ENCODE data around the gene SAE1. TPM values are rescaled to one million over a fixed set of nuclear protein-coding genes. Genes with fewer than 3 reads are reported as not detected.
A peak's percentile ranks its signal among the peaks of the same experiment; 100 is the strongest.

SAE1 gene
- total RNA-seq, 4 donors from 2014 or later: 27.3 to 85.4 (median 51.8) TPM

DNA sequence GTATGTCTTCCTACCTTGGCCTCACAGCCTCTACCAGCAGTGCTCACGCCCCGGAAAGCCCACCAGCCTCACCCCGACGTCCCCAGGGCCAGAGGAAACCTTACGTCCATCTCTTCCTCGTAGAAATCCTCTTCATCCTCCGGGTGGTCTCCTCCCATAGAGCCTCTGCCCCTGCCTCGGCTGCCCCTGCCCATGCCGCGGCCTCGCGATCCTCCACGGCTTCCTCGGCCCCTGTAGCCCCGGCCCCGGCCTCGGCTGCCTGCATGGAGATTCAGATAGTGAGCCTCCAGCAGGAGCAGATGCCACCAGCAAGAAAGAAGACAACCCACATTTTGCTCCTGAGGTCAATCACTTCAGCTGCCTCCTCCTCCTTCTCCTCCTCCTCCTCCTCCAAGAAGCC is 44.4 kb upstream of the SAE1 start:
- TF ChIP-seq POLR2AphosphoS5 (IDR thresholded peaks at IDR 0.05) (no peak), POLR2A (IDR thresholded peaks at IDR 0.05) (no peak), EP300 (IDR thresholded peaks at IDR 0.05; ENCODE audit: low read depth) (no peak)
- TF ChIP-seq, protein P1, sequence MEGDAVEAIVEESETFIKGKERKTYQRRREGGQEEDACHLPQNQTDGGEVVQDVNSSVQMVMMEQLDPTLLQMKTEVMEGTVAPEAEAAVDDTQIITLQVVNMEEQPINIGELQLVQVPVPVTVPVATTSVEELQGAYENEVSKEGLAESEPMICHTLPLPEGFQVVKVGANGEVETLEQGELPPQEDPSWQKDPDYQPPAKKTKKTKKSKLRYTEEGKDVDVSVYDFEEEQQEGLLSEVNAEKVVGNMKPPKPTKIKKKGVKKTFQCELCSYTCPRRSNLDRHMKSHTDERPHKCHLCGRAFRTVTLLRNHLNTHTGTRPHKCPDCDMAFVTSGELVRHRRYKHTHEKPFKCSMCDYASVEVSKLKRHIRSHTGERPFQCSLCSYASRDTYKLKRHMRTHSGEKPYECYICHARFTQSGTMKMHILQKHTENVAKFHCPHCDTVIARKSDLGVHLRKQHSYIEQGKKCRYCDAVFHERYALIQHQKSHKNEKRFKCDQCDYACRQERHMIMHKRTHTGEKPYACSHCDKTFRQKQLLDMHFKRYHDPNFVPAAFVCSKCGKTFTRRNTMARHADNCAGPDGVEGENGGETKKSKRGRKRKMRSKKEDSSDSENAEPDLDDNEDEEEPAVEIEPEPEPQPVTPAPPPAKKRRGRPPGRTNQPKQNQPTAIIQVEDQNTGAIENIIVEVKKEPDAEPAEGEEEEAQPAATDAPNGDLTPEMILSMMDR (IDR thresholded peaks at IDR 0.05): no peak
- in situ Hi-C loops (cut with MboI; ENCODE audit: low pct_ligation_motif_present in 1 of 4, low pct_unique_long_range_greater_than_20kb in 1 of 4, low sequenced_read_pairs in 3 of 4) (no loop called here), intact Hi-C loops (cut with DNase I; ENCODE audit: low total_unique reads) (no loop called here)
- WGBS, 2 donors (ENCODE audit: low coverage in 1 of 2): 94 to 100% methylated on average over 5 to 17 of the region's 17 CpGs
- H3K4me3 ChIP-seq: no peak overlapping the region
- H3K27ac ChIP-seq: no peak overlapping the region
- DNase-seq: no peak
- no peaks in the 10 kb centered on the region for H3K9me3 ChIP-seq
- H3K36me3 ChIP-seq: peaks cover 0 to 75% (median 31%) of the 10 kb centered on the region in 4 donors
- H3K27me3 ChIP-seq: no peaks in the 10 kb centered on the region
- H3K4me1 ChIP-seq: peaks cover 3 to 19% (median 8%) of the 10 kb centered on the region in 4 donors

DNA sequence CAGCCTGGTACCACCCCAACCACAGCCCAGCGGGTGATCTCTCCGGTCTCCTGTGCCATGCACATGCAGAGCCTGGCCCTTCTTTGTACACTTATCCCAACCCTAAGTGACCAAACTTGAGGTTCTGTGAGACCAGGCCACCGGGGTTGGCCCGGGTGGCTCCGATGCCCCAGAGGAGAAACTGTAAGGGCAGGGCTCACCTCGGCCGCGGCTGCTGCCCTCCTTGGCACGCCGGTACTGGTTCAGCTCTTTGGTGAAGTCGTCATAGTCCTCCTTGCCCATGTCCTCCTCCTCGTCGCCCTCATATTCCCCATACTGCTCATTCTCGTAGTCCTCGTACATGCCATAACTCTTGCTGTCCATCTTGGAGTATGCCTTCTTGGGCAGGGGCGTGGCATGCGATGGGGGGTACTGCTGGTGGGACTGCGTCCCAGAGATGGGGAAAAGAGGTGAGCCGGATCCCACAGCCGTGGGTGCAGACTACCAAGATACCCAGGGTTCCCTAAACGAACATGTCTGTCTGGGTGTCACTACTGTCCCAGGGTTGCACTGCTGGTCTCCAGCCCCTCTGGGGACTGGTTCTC is 40.8 kb upstream of the SAE1 start:
- 95% methylated on average over 19 of the region's 21 CpGs; no CpG with 5 or more reads in 1 of the 2 donors for WGBS, 2 donors (ENCODE audit: low coverage in 1 of 2)
- intact Hi-C loops (cut with DNase I; ENCODE audit: low total_unique reads): no loop called here
- Histone ChIP-seq H3K27ac (peak overlapping the region; percentile 81 to 84 (median 82)), H3K36me3 (peaks cover 0 to 42% (median 17%) of the 10 kb centered on the region in 4 donors), H3K4me1 (peaks cover 8 to 36% (median 20%) of the 10 kb centered on the region in 4 donors), H3K27me3 (no peaks in the 10 kb centered on the region), H3K9me3 (no peaks in the 10 kb centered on the region), H3K4me3 (no peak overlapping the region)
- in situ Hi-C loops (cut with MboI; ENCODE audit: low pct_ligation_motif_present in 1 of 4, low pct_unique_long_range_greater_than_20kb in 1 of 4, low sequenced_read_pairs in 3 of 4): no loop called here
- DNase-seq: no peak
- TF ChIP-seq, protein P1 (IDR thresholded peaks at IDR 0.05): no peak
- TF ChIP-seq EP300 (IDR thresholded peaks at IDR 0.05; ENCODE audit: low read depth) (no peak), POLR2A (IDR thresholded peaks at IDR 0.05) (no peak), POLR2AphosphoS5 (IDR thresholded peaks at IDR 0.05) (no peak)

DNA sequence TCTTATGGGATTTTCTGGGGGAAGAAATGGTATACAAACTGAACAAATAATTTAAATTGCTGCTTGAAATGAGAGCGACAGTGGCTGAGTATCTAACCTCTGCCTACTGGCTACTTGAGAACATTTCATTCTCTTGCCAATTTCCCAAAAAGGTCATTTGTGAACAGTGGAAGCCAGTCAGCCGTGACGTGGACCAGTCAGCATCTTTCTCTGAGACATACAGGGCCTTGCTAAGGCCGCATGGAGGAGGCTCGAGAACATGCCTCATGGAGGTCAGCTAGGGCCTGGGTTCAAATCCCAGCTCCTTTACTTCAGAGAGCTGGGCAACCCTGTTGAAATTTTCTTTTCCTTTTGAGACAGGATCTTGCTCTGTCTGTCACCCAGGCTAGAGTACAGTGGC is 37.4 kb upstream of the SAE1 start:
- no peak for DNase-seq
- Histone ChIP-seq H3K27me3 (no peaks in the 10 kb centered on the region), H3K27ac (peak overlapping the region; percentile 81 to 91 (median 86)), H3K4me1 (peaks cover 35 to 70% (median 54%) of the 10 kb centered on the region in 4 donors), H3K9me3 (no peaks in the 10 kb centered on the region), H3K4me3 (no peak overlapping the region), H3K36me3 (peaks cover 0 to 16% (median 7%) of the 10 kb centered on the region in 4 donors)
- intact Hi-C loops (cut with DNase I; ENCODE audit: low total_unique reads): no loop called here
- in situ Hi-C loops (cut with MboI; ENCODE audit: low pct_ligation_motif_present in 1 of 4, low pct_unique_long_range_greater_than_20kb in 1 of 4, low sequenced_read_pairs in 3 of 4): no loop called here
- TF ChIP-seq, protein P1 (IDR thresholded peaks at IDR 0.05): no peak
- TF ChIP-seq POLR2A (IDR thresholded peaks at IDR 0.05): no peak
- TF ChIP-seq EP300 (IDR thresholded peaks at IDR 0.05; ENCODE audit: low read depth): no peak
- no peak for TF ChIP-seq POLR2AphosphoS5 (IDR thresholded peaks at IDR 0.05)
- WGBS, 2 donors (ENCODE audit: low coverage in 1 of 2): 81% methylated on average over 5 of the region's 5 CpGs; no CpG with 5 or more reads in 1 of the 2 donors

DNA sequence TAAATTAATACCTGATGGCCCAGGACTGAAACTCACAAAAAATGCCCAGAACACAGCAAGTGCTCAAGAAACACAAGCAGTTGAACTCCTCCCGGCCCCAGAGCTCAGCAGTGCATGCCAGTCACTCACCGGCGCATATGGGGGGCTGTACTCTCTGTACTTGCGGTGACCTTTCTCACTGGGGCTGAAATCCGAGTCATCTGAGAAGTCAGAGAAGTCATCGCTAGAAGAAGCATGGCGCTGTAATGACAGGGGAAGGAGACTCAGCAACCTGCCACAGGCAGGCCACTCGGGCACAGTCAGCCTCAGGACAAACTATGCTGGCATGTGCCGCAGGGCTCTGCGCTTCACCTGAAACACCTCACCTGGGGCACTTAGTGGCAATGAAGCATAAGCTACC is 36.8 kb upstream of the SAE1 start:
- no peak for DNase-seq
- peak overlapping the region; percentile 81 to 91 (median 86) for H3K27ac ChIP-seq
- peaks cover 0 to 15% (median 7%) of the 10 kb centered on the region in 4 donors for H3K36me3 ChIP-seq
- no peaks in the 10 kb centered on the region for H3K9me3 ChIP-seq
- in situ Hi-C loops (cut with MboI; ENCODE audit: low pct_ligation_motif_present in 1 of 4, low pct_unique_long_range_greater_than_20kb in 1 of 4, low sequenced_read_pairs in 3 of 4) (no loop called here), intact Hi-C loops (cut with DNase I; ENCODE audit: low total_unique reads) (no loop called here)
- H3K4me3 ChIP-seq: no peak overlapping the region
- 78 to 79% methylated on average over 4 to 10 of the region's 10 CpGs for WGBS, 2 donors (ENCODE audit: low coverage in 1 of 2)
- TF ChIP-seq, protein P1 (IDR thresholded peaks at IDR 0.05): no peak
- TF ChIP-seq POLR2A (IDR thresholded peaks at IDR 0.05): no peak
- no peak for TF ChIP-seq POLR2AphosphoS5 (IDR thresholded peaks at IDR 0.05)
- no peak for TF ChIP-seq EP300 (IDR thresholded peaks at IDR 0.05; ENCODE audit: low read depth)
- no peaks in the 10 kb centered on the region for H3K27me3 ChIP-seq
- H3K4me1 ChIP-seq: peaks cover 37 to 72% (median 57%) of the 10 kb centered on the region in 4 donors
